ENCODE data around the gene NPM1.
"Not testable (repeated sequence)": the region's sequence is repeated elsewhere in the genome, so short reads cannot be mapped to it uniquely, and the experiment has no call there.

Gene NPM1

DNA sequence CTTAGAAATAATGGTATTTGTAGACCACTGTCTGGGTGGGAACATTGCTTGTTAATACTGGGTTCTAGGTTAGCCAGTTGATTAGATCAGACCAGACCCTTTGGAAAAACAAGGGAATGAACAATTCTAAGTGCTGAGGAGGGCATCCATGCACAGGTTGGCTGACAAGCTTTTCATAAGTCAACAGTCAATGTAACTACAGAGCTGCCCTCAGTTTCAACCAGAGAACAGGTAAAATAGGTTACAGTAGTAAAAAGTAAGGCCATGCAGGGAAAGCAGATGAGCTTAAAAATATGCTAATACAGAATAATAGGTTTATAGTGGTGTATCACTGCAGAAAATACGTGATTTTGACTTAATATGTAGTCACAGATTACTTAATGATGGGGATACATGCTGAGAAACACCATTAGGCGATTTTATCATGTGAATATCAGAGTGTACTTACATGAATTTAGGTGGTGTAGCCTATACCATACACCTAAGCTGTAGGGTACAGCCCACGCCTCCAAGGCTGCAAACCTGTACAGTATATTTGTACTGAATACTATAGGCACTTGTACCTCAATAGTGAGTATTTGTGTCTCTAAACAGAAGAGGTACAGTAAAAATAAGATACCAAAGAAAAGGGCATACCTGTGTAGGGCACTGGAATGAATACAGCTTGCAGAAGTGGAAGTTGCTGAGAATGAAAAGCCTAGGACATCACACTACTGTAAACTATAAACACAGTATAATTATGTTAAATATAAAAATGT is 25.7 kb downstream of the NPM1 start:
- no peak for DNase-seq

- not testable (repeated sequence) for DNase-seq
Observed at GRCh38 chr5:171413993-171414392, 26.3 kb downstream of the NPM1 start.

- no peak for DNase-seq
Observed at GRCh38 chr5:171415115-171415730, 27.6 kb downstream of the NPM1 start.

DNA sequence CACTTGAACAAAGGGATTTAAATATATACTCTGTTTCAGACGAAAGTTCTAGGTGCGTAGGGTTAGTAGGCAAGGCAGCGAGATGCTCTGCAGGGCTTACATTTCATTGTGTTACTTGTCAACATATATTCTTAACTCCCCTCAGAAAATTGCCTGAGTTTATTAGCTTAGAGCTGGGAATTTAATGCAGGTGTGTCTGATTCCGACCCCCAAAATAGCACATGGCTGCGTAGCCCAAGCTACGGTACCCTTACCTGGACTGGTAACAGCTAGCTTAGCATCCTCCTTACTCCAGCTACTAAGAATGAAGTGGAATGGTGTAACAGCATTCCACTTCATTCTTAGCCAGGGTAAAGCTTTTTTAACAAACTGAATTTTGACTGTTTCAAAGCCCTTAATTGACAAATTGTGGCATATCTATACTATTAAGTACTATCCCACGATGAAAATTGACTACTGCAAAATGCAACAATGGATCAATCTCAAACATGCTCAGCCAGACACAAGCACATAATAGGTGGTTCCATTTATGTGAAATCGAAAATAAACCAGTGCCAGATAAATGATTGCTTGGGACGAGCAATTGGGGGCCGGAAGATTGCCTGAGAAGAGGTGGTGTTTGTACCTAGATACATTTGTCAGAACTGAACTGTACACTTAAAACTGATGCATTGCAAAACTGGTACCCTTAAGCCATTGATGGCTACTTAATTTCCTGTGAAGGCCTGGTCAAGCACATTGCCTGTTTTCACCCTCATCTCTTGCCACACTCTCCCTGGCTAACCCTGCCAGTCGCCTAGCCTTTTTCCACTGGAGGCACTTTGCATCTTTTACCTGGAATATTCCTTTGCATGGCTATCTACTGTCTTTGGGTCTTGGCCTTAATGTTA is 28.8 kb downstream of the NPM1 start:
- no peak for DNase-seq

DNA sequence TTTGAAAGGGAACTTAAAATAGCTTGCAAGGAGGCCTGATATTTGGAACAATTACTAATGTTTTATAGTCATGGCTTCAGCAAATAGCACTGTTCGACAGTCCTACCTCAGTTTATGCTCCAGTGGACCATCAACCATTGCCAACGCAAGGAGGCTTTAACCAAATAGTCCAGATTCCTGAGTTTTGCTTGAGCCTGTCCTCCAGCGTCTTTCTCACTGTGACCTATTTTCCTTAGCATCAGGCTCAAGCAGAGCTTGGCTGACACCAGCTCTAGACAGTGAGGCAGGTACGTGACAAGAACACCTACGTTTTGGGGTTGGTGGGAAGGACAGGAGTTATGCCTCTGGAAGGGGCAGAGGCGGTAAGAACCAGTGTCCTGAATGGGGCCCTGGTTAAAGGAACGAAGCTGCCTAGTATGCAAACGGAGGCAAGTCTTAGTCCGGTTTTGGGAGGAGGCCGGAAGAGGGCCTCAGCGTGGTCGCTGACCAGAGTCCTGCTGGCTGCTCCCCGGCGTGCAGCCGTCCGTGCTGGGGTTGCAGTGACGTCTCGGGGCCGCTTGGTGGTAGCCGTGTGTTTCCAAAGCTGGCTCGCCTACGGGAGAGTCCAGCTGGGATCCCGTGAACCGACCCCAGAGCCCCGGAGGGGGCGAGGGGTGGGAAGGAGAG is 30.8 kb downstream of the NPM1 start:
- peak in 11 of 14 donors; percentile 14 to 52 (median 29) for DNase-seq

DNA sequence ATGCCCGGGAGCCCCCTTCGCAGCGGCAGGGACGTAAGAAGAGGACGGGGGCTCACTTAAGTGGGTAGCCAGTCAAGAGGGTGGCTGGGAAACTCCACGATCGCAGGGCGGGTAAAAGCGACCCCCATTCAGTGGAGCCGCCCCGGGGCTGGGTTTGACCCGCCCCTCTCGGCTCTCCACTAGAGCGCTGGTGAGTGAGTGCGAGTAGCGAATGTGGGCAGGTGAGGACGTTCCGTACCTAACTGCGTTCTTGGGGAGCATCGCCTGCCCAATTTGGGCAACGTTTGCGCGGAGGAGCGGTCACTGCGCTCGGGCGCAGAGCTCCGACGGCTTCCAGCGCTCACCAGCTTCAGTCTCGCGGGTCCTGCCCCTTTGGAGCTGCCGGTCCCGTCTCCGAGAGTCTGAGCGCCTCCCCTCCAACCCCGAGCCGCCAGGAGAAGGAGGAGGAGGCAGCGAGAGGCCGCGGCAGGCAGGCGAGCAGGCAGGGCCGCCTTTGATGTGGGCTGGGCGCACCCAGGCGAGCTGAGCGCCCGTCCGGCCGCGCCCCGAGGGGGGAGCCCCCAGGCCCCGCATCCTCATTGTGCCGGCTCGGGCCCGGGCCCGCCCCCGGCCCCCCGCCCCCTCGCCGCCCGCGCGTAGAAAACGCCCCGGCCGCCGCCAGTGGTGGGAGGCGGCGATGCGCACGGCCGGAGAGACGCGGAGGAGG is 31.5 kb downstream of the NPM1 start, which contains the start of gene FGF18:
Gene FGF18, plus strand, starts transcription at position 666 of the 706 bp plus-strand sequence. CDS start 553 bp downstream, outside the sequence.
- DNase-seq, result no peak

GRCh38 chr5:171419688-171420430 is 32.2 kb downstream of the NPM1 start:
- DNase-seq, result no peak

DNA sequence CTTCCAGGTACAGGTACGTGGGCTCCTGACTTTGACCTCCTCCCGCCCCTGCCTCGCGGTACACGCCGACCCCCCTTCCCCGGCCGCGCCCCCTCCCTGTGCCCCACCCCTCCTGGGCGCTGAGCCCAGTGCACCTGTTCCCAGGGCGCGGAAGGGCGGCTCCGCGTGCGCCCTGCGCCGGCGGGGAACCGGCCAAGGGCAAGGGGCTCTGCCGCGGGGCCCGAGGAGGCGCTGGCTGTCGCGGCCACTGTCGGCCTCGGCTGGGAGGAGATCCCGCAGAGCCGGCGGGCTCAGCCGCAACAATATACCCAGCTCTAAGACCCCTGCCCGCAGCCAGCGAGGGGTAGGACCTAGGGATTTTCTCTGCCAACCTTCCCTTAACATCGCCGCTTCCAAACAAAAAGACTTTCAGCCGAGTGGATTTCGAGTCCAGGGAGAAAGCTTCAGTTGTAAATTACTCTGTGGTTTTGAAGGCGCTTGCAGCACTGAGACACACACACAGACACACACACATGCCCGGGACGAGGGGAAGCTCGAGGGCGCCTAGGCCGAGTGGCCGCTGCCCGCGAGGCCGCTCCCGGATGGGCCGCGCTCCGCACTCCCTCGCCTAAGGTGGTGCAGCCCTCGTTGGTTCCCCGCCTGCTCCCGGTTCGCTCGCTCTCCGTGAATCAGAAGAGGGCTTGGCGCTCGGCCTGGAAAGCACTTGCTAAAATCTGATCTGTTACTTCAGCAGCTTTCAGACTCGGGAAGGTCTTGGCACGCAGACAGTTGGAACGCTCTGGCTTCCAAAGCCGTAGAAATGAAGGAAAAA is 33.0 kb downstream of the NPM1 start:
- DNase-seq, result peak in 6 of 14 donors; percentile 9 to 29 (median 14)

DNA sequence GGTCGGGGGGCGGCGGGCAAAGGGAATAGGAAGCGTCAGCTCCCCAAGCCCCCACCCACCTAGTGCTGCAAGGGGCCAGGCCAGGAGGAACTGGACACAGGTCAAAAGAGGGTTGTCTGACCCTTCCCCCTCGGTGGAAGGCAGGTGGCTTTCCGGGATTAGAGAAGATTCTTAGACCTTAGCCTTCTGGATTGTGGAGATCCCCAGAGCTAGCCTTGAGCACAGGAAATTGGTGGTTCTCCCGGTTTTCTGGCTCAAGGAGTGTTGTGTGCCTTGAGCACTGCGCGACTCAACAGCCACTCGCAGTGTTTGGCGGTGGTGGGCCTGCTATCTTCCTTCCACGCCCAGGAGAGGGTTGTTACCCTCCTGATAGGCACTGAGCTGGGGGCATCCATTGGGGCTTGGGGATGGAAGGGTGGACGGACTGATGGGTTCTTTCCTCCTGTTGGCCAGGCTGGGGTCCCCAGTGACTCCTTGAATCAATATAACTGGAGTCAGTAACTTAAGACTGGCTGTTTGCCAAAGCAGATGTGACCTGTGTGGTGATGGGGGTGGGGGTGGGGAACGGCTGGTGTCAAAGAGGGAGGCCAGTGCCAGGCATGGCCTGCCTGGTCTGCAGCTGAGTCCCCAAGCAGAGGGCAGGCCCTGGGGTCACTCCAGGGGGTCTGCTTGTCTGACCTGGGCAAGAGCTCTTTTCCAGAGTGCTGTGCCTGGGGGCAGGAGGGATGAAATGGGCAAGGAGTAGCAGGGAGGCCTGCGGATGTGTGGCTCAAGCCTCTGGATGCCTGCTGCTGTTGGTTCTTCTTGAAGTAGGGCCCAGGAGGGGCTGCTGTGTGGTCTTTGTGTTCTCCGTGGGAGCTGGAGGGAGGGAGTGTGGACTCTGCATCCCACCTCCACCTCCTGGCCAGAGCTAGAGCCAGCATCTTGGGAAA is 33.9 kb downstream of the NPM1 start:
- DNase-seq, result no peak

DNA sequence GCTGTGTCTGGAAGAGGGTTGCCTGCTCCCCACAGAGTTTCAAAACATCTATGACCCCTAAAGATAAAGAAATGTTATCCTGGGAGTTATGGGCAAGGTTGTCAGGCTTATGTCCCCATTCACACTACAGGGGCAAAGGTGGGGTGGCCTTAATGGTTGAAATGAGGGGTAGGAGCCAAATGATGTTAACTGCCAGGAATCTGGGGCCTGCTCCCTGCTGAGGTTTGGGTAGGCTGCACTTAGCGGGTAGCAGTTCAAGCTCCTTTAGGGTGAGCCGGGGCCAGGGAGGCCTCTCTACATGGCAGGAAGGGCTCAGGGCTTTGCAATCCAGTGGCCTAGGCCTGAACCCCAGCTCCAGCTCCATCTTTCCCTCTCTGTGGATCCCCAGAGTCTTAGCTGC is 34.8 kb downstream of the NPM1 start:
- no peak for DNase-seq

DNA sequence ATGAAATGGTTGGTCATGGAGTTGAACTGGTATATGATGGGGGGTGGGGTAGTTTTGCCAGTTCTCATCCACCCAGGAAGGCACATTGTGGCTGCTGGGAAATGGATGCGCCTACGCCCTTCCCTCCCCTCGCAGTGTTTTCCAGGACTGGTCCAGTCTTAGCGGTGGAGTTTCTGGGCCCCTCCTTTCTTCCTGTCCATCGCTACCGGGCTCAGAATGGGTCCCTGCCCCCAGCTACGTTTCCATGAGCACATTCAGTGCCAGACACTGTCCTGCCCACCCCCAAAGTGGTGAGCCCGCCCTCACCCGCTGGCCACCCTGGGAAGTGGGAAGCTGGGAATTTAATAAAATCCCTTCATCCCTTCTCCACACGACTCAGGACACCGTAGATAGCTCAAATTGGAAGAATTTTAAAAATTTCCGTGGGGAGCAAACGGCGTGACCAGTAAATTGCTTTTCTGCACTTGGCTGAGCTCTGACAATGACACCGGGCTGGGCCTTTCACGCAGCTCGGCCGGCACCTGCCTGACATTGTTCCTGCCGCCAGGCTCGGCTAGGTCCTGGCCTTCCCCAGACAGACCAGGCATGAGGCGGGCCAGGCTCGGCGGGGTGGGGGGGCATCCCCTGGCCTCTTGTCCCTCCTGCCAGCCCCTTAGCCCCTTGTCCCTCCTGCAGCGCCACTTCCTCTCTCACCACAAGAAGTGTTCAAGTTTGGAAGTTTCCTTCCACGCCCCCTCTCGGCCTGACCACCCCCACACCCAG is 35.4 kb downstream of the NPM1 start:
- no peak for DNase-seq

DNA sequence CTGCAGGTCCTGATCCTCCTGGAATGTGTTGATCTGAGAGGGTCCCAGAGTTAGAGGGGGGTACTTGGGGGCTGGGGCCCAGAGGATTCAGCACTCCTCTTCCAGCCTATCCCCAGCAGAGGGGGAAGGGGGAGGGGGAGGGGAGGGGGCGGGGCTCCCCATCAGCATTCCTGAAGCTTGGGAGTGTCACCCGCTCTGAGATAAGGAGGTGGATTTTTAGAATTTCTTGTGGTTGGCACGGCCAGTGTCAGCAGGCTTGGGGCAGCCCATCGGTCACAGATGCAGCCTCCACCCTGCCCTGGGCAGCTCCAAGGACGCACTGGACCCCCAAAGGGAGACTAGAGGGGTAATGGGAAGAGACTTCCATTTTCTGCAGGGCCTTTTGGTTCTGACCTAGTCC is 37.1 kb downstream of the NPM1 start:
- no peak for DNase-seq

GRCh38 chr5:171425596-171426244 is 38.1 kb downstream of the NPM1 start:
- no peak for DNase-seq

- DNase-seq, result no peak
Observed at GRCh38 chr5:171426266-171426665, 38.6 kb downstream of the NPM1 start.

GRCh38 chr5:171426680-171427079 is 39.0 kb downstream of the NPM1 start:
- no peak for DNase-seq

DNA sequence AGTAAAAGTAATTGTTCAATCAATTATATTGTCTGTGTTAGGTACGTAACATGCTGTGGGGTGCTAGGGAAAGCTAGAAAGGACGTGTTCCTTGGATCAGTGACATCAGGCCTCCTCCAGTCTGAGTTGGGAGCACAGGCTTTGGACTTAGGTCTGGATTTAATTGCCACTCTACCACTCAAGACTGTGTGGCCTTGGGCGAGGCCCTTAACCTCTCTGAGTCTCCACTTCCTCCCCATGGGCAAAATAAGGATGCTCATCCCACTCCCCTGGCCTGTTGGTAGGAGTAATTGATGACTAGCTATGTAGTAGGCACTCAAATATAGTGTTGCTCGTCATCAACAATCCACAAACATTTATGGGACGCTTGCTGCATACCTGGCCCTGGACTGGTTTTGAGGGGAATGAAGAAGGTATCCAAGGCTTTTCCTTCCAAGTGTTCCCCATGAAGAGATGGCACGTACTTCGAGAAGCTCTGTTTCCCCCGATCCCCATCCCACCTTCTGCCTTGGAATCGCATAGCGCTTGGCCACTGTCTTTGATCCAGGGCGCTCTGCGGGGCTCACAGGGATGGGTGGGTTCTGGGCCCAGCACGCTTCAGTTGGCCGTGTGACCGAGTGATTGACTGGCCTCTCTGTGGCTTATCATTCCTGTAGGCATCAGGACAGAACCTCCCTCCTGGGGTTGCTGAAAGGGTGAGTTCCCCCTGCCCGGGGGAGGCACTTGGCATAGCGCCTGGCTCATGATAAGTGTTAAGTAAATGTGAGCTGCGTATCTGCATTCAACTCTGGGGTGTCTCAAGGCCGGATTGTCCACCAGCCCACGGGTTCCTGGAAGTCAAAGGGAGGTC is 39.9 kb downstream of the NPM1 start:
- no peak for DNase-seq
